Body of pancreas (tissue), 4 donors: ENCODE data around the gene ADAMTS17. TPM values are rescaled to one million over a fixed set of nuclear protein-coding genes. Genes with fewer than 3 reads are reported as not detected.
A peak's percentile ranks its signal among the peaks of the same experiment; 100 is the strongest.

Source experiments
- ATAC-seq: fragments of 150-250 bp; one replicate; pipeline ENCODE4 v1.9.1; 2016
- DNase-seq, 4 donors: peaks; one replicate each; pipeline ENCODE4 v3.0.0-alpha.2; 2019
- H3K27ac ChIP-seq, 4 donors: fragments of 200-600 bp; sonication (generic); 1 replicate in 3 of 4; 2 replicates in 1 of 4; pipeline versions ENCODE4 v1.5.1 to v1.6.1; 2016 to 2019; ENCODE audit warnings: mild to moderate bottlenecking in 1 of 4, mixed read lengths in 1 of 4, moderate library complexity in 1 of 4
- H3K27me3 ChIP-seq, 2 donors: fragments of 200-600 bp; sonication (generic); one replicate each; pipeline ENCODE4 v1.6.0; 2016; ENCODE audit warnings: mild to moderate bottlenecking in 1 of 2
- H3K36me3 ChIP-seq, 2 donors: fragments of 200-600 bp; sonication (generic); replicated peaks in 1 of 2; 2 replicates each; pipeline ENCODE4 v1.5.1; 2016; ENCODE audit warnings: low read depth in 2 of 2; ENCODE audit not compliant: insufficient read depth in 1 of 2
- H3K4me1 ChIP-seq: fragments of 200-600 bp; sonication (generic); one replicate; pipeline ENCODE4 v1.6.0; 2016
- H3K4me3 ChIP-seq, 2 donors: fragments of 200-600 bp; sonication (generic); 1 replicate in 1 of 2; 2 replicates in 1 of 2; pipeline ENCODE4 v1.5.1; 2016 to 2019
- H3K9me3 ChIP-seq, 3 donors: fragments of 200-600 bp; sonication (generic); 1 replicate in 2 of 3; 2 replicates in 1 of 3; pipeline ENCODE4 v1.5.1; 2016
- POLR2A ChIP-seq, 3 donors: fragments of 450-650 bp; IDR thresholded peaks; one replicate each; pipeline ENCODE4 v1.6.1; 2016; ENCODE audit warnings: antibody characterized with exemption in 3 of 3, mild to moderate bottlenecking in 2 of 3
- WGBS, 2 donors: methylation state at CpG; one replicate each; pipeline ENCODE4 v1.1.5; 2017; 5-methylcytosine and 5-hydroxymethylcytosine counted together
- intact Hi-C: fragments of 100-400 bp; cut with DNase I; formaldehyde crosslinking; loops from one replicate; pipeline ENCODE4 v1.15.1; 2023
- total RNA-seq, 2 donors: library from RNA; depleted of rRNA; stranded (reverse); fragments of >200 nt; gene quantifications; one replicate each; pipeline ENCODE4 v1.1.0, GENCODE V29; 2016
- TF ChIP-seq, protein P1 (sequence below), 7 experiments: fragments of 450-650 bp in 4 of 7; fragments of 200-600 bp in 3 of 7; sonication (generic) in 3 of 7; IDR thresholded peaks; one replicate each; pipeline ENCODE4 v1.5.1; 2016 to 2019; ENCODE audit warnings: antibody characterized with exemption in 7 of 7

The ADAMTS17 gene
- total RNA-seq, 2 donors from 2014 or later = 24.6 to 26.0 TPM

GRCh38 chr15:100334905-100335304 is 6.9 kb downstream of the ADAMTS17 start:
- peaks cover 35% of the 10 kb centered on the region for H3K4me1 ChIP-seq
- ATAC-seq (peak; percentile 15), DNase-seq (no peak)
- no peak overlapping the region for H3K4me3 ChIP-seq
- no peaks in the 10 kb centered on the region for H3K36me3 ChIP-seq
- intact Hi-C loops = loop anchor here (5.0 to 10.0 kb wide), 2 partner anchors 130 to 403 kb away; no protein-coding TSS in a partner anchor
- TF ChIP-seq POLR2A (IDR thresholded peaks at IDR 0.05) = no peak
- TF ChIP-seq, protein P1, sequence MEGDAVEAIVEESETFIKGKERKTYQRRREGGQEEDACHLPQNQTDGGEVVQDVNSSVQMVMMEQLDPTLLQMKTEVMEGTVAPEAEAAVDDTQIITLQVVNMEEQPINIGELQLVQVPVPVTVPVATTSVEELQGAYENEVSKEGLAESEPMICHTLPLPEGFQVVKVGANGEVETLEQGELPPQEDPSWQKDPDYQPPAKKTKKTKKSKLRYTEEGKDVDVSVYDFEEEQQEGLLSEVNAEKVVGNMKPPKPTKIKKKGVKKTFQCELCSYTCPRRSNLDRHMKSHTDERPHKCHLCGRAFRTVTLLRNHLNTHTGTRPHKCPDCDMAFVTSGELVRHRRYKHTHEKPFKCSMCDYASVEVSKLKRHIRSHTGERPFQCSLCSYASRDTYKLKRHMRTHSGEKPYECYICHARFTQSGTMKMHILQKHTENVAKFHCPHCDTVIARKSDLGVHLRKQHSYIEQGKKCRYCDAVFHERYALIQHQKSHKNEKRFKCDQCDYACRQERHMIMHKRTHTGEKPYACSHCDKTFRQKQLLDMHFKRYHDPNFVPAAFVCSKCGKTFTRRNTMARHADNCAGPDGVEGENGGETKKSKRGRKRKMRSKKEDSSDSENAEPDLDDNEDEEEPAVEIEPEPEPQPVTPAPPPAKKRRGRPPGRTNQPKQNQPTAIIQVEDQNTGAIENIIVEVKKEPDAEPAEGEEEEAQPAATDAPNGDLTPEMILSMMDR (IDR thresholded peaks at IDR 0.05) = no peak
- H3K27ac ChIP-seq = peak overlapping the region in 3 of 4 donors; percentile 14 to 53 (median 51)
- H3K9me3 ChIP-seq = no peaks in the 10 kb centered on the region
- WGBS, 2 donors = 53 to 74% methylated on average over 10 to 11 of the region's 11 CpGs
- no peaks in the 10 kb centered on the region for H3K27me3 ChIP-seq

- H3K4me1 ChIP-seq = peaks cover 31% of the 10 kb centered on the region
- WGBS, 2 donors = 89 to 95% methylated on average over 19 of the region's 19 CpGs
- no peaks in the 10 kb centered on the region for H3K9me3 ChIP-seq
- no peak overlapping the region for H3K4me3 ChIP-seq
- H3K36me3 ChIP-seq = no peaks in the 10 kb centered on the region
- intact Hi-C loops = loop anchor here (10.0 kb wide), 1 partner anchor 130 kb away; no protein-coding TSS in a partner anchor
- ATAC-seq = no peak
- no peak for TF ChIP-seq POLR2A (IDR thresholded peaks at IDR 0.05)
- TF ChIP-seq, protein P1 (IDR thresholded peaks at IDR 0.05) = no peak
- no peak for DNase-seq
- H3K27me3 ChIP-seq = no peaks in the 10 kb centered on the region
- peak overlapping the region in 2 of 4 donors; percentile 51 to 53 for H3K27ac ChIP-seq
Measured at GRCh38 chr15:100334456-100334855, 7.3 kb downstream of the ADAMTS17 start.

DNA sequence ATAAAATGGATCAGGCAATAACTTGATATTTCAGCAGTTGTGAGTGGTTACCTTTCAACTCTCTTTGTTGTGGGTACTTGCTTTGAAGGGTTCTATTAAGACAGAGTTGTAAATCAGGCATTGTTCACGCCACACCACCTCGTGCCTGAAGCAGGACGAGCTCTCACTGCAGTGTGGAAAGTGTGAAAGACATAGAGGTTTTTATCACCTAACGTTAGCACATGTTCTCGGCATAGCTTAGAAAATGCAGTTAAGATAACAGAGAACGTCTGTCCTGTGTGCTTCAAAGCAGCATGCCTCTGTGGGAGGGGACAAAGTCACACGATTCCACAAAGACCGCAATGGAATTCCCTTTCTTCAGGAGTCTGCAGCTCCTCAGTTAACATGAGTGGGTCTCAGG is 7.8 kb downstream of the ADAMTS17 start:
- intact Hi-C loops = loop anchor here (10.0 kb wide), 1 partner anchor 129 kb away; no protein-coding TSS in a partner anchor
- H3K27ac ChIP-seq = no peak overlapping the region

DNA sequence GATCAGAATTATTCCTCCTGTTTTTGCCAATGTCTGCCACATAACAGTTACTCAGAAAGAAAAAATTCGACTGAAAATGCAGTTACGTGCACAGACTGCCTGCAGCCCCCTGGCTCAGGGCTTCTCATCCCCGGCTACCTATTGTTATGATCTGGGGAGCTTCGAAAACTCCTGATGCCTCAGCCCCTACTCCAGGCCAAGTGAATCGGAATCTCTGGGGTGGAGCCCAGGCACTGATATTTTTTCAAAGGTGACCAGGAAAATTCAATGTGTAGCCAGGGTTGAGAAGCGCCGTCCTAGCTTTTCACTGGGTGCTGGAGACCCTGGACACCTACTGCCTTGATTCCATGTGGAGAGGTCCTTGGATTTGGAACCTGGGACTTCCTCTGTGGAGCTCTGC is 8.5 kb downstream of the ADAMTS17 start:
- Histone ChIP-seq H3K4me1 (peaks cover 22% of the 10 kb centered on the region), H3K27me3 (no peaks in the 10 kb centered on the region), H3K27ac (no peak overlapping the region), H3K9me3 (no peaks in the 10 kb centered on the region), H3K4me3 (no peak overlapping the region), H3K36me3 (no peaks in the 10 kb centered on the region)
- no peak for DNase-seq
- TF ChIP-seq, protein P1 (IDR thresholded peaks at IDR 0.05) = no peak
- TF ChIP-seq POLR2A (IDR thresholded peaks at IDR 0.05) = no peak
- WGBS, 2 donors = 87 to 96% methylated on average over 5 to 7 of the region's 7 CpGs
- intact Hi-C loops = loop anchor here (10.0 kb wide), 1 partner anchor 128 kb away; no protein-coding TSS in a partner anchor
- no peak for ATAC-seq

More for the DNA sequence above, 7.8 kb downstream of the ADAMTS17 start:
- Histone ChIP-seq H3K4me3 (no peak overlapping the region), H3K9me3 (no peaks in the 10 kb centered on the region), H3K36me3 (no peaks in the 10 kb centered on the region), H3K27me3 (no peaks in the 10 kb centered on the region), H3K4me1 (peaks cover 27% of the 10 kb centered on the region)
- DNase-seq (no peak), ATAC-seq (no peak)
- TF ChIP-seq POLR2A (IDR thresholded peaks at IDR 0.05) = no peak
- TF ChIP-seq, protein P1 (IDR thresholded peaks at IDR 0.05) = no peak
- 32 to 42% methylated on average over 8 of the region's 8 CpGs for WGBS, 2 donors

DNA sequence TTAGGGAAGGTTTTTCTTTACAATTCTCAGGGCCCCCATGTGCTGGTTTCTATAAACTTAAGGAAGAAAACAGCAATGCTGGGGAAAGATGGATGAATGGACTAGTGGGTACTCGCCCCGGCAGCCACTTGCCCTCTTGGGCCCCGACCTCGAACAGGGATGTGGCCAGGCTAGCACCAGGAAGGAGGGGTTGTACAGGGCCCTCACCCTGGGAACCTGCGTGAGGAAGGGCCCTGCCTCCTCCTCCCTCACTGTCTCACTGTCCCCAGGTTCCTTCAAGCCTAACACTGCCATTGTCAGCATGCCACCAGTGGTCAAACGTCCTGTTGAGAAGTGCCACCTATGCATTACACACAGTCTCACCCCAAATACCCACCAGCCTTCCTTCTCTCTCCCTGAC is 9.1 kb downstream of the ADAMTS17 start:
- Histone ChIP-seq H3K4me3 (no peak overlapping the region), H3K36me3 (no peaks in the 10 kb centered on the region), H3K9me3 (no peaks in the 10 kb centered on the region), H3K4me1 (peaks cover 19% of the 10 kb centered on the region), H3K27me3 (no peaks in the 10 kb centered on the region), H3K27ac (no peak overlapping the region)
- no peak for DNase-seq
- WGBS, 2 donors = 78 to 87% methylated on average over 6 of the region's 6 CpGs
- ATAC-seq = no peak
- TF ChIP-seq, protein P1 (IDR thresholded peaks at IDR 0.05) = no peak
- no peak for TF ChIP-seq POLR2A (IDR thresholded peaks at IDR 0.05)
- intact Hi-C loops = loop anchor here (10.0 kb wide), 1 partner anchor 128 kb away; no protein-coding TSS in a partner anchor
